ENCODE results near the gene SSUH2.

GRCh38 chr3:8652324-8652987 is 7.9 kb upstream of the SSUH2 start:
- TF ChIP-seq EZH2 (IDR thresholded peaks at IDR 0.05; ENCODE audit: borderline replicate concordance) (no peak), EZH2phosphoT487 (IDR thresholded peaks at IDR 0.05; ENCODE audit: low read depth, severe bottlenecking, unreplicated experiment) (no peak)
